ENCODE results near the gene SPSB2.

GRCh38 chr12:6883683-6884082 is 10.6 kb upstream of the SPSB2 start:
- TF ChIP-seq POLR2A (IDR thresholded peaks at IDR 0.05) (no peak), CTCF (IDR thresholded peaks at IDR 0.05) (no peak)
